ENCODE data around the gene CACNA1B.
"Not testable (repeated sequence)": the region's sequence is repeated elsewhere in the genome, so short reads cannot be mapped to it uniquely, and the experiment has no call there.

CACNA1B gene

DNA sequence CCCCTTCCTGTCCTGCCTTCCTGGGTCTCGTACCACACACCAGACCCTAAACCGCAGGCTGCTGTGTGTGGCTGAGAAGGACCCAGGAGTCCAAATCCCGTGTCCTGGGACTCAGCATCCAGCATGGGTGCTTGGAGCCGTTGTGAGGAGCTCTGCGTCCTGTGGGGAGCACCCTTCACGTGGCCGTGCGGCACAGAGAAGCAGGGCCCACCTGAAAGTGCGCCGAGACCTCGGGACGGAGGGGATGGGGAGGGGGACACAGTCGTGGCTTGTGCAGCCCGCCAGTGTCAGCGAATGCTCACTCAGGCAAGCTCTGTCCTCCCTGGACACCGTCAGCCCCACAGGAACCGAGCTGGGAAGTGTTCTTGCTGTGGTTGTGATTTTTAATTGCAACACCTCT lies 244.6 kb downstream of the CACNA1B start:
- H3K4me3 ChIP-seq (ENCODE audit: low read length), result no peak overlapping the region
- DNase-seq (ENCODE audit: low read depth, low spot score), result no peak
- peaks cover 10% of the 10 kb centered on the region for H3K9me3 ChIP-seq (ENCODE audit: control insufficient read depth, insufficient read depth, low read length)
- no peaks in the 10 kb centered on the region for H3K4me1 ChIP-seq (ENCODE audit: control insufficient read depth, insufficient read depth, low read length)
- no peak overlapping the region for H3K27ac ChIP-seq (ENCODE audit: low read length)
- no peaks in the 10 kb centered on the region for H3K27me3 ChIP-seq (ENCODE audit: control insufficient read depth, insufficient read depth, low read length)
- peaks cover 4% of the 10 kb centered on the region; the same call in 1 of the 2 replicates for H3K36me3 ChIP-seq (ENCODE audit: control insufficient read depth, insufficient read depth, low read length)
- WGBS (ENCODE audit: insufficient coverage, insufficient read length), result no CpG with 5 or more reads among the region's 17 CpGs

DNA sequence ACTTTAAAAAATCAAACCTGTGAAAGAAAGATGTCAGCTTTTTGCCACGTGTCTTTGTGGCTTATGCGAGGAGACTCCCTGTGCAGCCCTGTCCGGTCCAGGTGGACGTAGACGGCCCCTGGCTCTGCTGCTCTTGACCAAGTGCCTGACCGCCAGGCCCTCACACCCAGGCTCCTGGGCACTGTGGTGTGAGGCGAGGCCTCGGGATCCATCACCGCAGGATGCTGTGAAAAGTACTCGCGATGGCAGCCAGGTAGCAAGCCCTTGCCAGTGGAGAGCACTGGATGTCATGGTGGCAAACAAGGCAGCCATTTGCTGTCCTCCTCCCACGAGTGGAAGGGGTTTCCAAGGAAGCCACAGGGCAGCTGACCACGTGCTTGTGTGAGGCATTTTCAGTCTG lies 245.1 kb downstream of the CACNA1B start:
- WGBS (ENCODE audit: insufficient coverage, insufficient read length), result no CpG with 5 or more reads among the region's 13 CpGs
- peaks cover 4% of the 10 kb centered on the region; the same call in 1 of the 2 replicates for H3K36me3 ChIP-seq (ENCODE audit: control insufficient read depth, insufficient read depth, low read length)
- H3K4me1 ChIP-seq (ENCODE audit: control insufficient read depth, insufficient read depth, low read length), result no peaks in the 10 kb centered on the region
- no peak for DNase-seq (ENCODE audit: low read depth, low spot score)
- no peak overlapping the region for H3K4me3 ChIP-seq (ENCODE audit: low read length)
- H3K27ac ChIP-seq (ENCODE audit: low read length), result no peak overlapping the region
- H3K27me3 ChIP-seq (ENCODE audit: control insufficient read depth, insufficient read depth, low read length), result no peaks in the 10 kb centered on the region
- peaks cover 10% of the 10 kb centered on the region for H3K9me3 ChIP-seq (ENCODE audit: control insufficient read depth, insufficient read depth, low read length)

DNA sequence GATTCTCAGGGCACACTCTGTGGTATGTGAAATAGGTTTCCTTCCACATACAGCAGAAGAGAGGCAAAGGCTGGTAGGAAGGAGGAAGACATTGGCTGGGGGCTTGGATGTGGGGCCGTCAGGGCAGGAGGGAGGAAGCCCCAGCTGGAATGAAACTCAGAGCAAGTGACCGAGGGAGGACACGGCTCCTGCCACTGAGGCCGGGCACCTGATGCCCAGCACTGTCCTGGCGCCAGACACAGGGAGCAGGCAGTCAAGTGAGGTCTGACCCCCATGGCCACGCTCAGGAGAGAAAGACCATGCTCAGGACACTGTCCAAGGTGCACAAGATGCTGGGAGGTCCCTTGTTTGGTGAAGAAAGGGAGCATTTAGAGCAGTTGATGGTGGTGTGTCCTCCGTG lies 245.5 kb downstream of the CACNA1B start:
- H3K4me3 ChIP-seq (ENCODE audit: low read length), result no peak overlapping the region
- DNase-seq (ENCODE audit: low read depth, low spot score), result no peak
- H3K36me3 ChIP-seq (ENCODE audit: control insufficient read depth, insufficient read depth, low read length), result peaks cover 4% of the 10 kb centered on the region; the same call in 1 of the 2 replicates
- no peak overlapping the region for H3K27ac ChIP-seq (ENCODE audit: low read length)
- H3K9me3 ChIP-seq (ENCODE audit: control insufficient read depth, insufficient read depth, low read length), result peaks cover 10% of the 10 kb centered on the region
- H3K4me1 ChIP-seq (ENCODE audit: control insufficient read depth, insufficient read depth, low read length), result no peaks in the 10 kb centered on the region
- H3K27me3 ChIP-seq (ENCODE audit: control insufficient read depth, insufficient read depth, low read length), result no peaks in the 10 kb centered on the region
- no CpG with 5 or more reads among the region's 7 CpGs for WGBS (ENCODE audit: insufficient coverage, insufficient read length)

DNA sequence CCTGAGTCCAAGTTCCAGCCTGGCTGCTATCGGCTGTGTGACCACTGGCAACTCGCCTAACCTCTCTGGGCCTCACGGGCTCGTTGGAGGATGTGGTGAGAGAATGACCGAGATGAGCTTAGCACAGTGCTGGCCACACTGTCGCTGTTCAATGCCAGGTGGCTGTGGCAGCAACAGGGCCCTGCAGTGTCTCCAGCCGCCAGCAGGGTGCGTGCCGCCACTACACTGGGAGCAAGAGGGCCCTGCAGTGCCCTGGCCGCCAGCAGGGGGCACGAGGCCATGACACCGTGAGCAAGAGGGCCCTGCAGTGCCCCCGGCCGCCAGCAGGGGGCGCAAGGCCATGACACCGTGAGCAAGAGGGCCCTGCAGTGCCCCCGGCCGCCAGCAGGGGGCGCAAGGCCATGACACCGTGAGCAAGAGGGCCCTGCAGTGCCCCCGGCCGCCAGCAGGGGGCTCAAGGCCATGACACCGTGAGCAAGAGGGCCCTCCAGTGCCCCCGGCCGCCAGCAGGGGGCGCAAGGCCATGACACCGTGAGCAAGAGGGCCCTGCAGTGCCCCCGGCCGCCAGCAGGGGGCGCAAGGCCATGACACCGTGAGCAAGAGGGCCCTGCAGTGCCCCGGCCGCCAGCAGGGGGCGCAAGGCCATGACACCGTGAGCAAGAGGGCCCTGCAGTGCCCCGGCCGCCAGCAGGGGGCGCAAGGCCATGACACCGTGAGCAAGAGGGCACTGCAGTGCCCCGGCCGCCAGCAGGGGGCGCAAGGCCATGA lies 248.7 kb downstream of the CACNA1B start:
- H3K36me3 ChIP-seq (ENCODE audit: control insufficient read depth, insufficient read depth, low read length); DNase-seq (ENCODE audit: low read depth, low spot score); H3K27me3 ChIP-seq (ENCODE audit: control insufficient read depth, insufficient read depth, low read length); H3K4me3 ChIP-seq (ENCODE audit: low read length); H3K27ac ChIP-seq (ENCODE audit: low read length); H3K4me1 ChIP-seq (ENCODE audit: control insufficient read depth, insufficient read depth, low read length): not testable (repeated sequence)
- no CpG with 5 or more reads among the region's 42 CpGs for WGBS (ENCODE audit: insufficient coverage, insufficient read length)
- peaks cover 10% of the 10 kb centered on the region for H3K9me3 ChIP-seq (ENCODE audit: control insufficient read depth, insufficient read depth, low read length)

DNA sequence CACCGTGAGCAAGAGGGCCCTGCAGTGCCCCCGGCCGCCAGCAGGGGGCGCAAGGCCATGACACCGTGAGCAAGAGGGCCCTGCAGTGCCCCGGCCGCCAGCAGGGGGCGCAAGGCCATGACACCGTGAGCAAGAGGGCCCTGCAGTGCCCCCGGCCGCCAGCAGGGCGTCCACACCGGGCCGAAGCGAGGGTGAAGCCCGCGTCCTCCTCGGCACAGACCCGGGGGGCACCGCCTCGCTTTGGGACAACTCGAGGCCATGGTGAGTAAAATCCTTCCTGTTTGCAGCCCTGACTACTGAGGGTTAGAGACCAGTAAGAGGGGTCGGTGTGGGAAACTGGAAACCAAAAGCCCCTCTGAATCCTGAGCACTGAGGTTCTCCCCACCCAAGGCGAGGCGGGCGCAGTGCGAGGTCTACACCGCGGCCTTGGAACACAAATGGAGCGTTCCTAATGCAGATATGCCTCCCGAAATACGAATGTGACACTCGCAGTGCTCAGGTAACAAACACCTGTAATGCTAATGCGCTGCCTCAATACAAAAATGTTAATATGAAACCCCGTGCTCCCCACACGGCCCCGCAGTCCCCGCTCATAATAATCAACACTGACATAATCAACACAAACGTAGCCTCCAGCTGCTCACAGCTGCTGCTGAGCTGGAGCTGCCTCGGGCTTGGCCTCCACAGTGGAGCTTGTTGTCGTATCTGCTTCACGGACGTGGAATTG lies 249.4 kb downstream of the CACNA1B start:
- H3K27ac ChIP-seq (ENCODE audit: low read length); H3K4me1 ChIP-seq (ENCODE audit: control insufficient read depth, insufficient read depth, low read length); H3K4me3 ChIP-seq (ENCODE audit: low read length); DNase-seq (ENCODE audit: low read depth, low spot score); H3K27me3 ChIP-seq (ENCODE audit: control insufficient read depth, insufficient read depth, low read length); H3K36me3 ChIP-seq (ENCODE audit: control insufficient read depth, insufficient read depth, low read length); H3K9me3 ChIP-seq (ENCODE audit: control insufficient read depth, insufficient read depth, low read length): not testable (repeated sequence)
- no CpG with 5 or more reads among the region's 43 CpGs for WGBS (ENCODE audit: insufficient coverage, insufficient read length)

DNA sequence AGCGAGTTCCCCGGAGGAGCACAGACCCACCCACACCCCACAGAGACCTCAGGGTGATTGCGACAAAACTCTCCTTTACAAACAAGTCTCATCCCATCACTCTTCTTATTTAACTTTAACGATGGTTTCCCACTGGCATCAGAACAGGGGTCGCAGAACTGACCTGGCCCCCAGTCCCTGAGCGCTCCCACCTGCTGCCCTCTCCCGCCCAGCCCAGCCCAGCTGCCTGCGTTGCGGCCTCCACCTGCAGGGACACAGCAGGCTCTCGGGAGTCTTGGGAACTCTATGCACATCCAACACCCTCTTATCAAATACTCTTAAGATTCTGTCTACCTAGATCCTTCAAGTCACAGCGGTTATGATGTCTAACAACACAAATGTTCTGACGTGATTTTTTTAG lies 250.4 kb downstream of the CACNA1B start:
- WGBS (ENCODE audit: insufficient coverage, insufficient read length), result no CpG with 5 or more reads among the region's 12 CpGs
- H3K4me3 ChIP-seq (ENCODE audit: low read length); H3K27ac ChIP-seq (ENCODE audit: low read length); DNase-seq (ENCODE audit: low read depth, low spot score); H3K4me1 ChIP-seq (ENCODE audit: control insufficient read depth, insufficient read depth, low read length); H3K27me3 ChIP-seq (ENCODE audit: control insufficient read depth, insufficient read depth, low read length); H3K9me3 ChIP-seq (ENCODE audit: control insufficient read depth, insufficient read depth, low read length); H3K36me3 ChIP-seq (ENCODE audit: control insufficient read depth, insufficient read depth, low read length): not testable (repeated sequence)

DNA sequence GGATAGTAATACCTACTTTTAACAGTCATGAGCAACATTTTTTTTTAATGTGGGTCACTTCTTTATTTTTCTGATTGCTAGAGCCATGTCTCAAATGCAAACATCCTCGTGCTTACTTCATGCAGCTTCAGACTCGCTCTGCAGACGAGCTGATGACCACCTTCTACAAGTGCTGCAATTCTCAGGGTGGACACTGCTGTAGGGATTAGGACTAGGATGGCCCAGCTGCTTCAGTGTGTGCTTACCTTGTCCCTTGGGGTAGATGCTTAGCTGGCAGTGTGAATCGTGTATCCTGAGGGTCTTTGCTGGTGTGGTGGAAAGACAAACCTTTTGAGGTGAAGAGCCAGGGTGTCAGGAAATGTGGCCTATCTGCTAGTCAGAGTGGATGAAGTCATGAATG lies 251.7 kb downstream of the CACNA1B start:
- H3K4me1 ChIP-seq (ENCODE audit: control insufficient read depth, insufficient read depth, low read length); H3K27me3 ChIP-seq (ENCODE audit: control insufficient read depth, insufficient read depth, low read length); DNase-seq (ENCODE audit: low read depth, low spot score); H3K4me3 ChIP-seq (ENCODE audit: low read length); H3K27ac ChIP-seq (ENCODE audit: low read length); H3K36me3 ChIP-seq (ENCODE audit: control insufficient read depth, insufficient read depth, low read length); H3K9me3 ChIP-seq (ENCODE audit: control insufficient read depth, insufficient read depth, low read length): not testable (repeated sequence)
- no CpG with 5 or more reads among the region's 4 CpGs for WGBS (ENCODE audit: insufficient coverage, insufficient read length)

DNA sequence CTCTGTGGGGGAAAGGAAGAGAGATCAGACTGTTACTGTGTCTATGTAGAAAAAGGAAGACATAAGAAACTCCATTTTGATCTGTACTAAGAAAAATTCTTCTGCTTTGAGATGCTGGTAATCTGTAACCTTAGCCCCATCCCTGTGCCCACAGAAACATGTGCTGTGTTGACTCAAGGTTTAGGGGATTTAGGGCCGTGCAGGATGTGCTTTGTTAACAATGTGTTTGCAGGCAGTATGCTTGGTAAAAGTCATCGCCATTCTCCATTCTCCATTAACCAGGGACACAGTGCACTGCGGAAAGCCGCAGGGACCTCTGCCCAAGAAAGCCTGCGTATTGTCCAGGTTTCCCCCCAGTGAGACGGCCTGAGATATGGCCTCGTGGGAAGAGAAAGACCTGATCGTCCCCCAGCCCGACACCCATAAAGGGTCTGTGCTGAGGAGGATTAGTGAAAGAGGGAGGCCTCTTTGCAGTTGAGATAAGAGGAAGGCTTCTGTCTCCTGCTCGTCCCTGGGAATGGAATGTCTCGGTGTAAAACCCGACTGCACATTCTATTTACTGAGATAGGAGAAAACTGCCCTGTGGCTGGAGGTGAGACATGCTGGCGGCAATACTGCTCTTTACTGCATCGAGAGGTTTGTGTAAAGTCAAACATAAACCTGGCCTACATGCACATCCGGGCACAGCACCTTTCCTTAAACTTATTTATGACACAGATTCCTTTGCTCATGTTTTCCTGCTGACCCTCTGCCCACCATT lies 255.5 kb downstream of the CACNA1B start:
- H3K27ac ChIP-seq (ENCODE audit: low read length); H3K9me3 ChIP-seq (ENCODE audit: control insufficient read depth, insufficient read depth, low read length); H3K36me3 ChIP-seq (ENCODE audit: control insufficient read depth, insufficient read depth, low read length); H3K27me3 ChIP-seq (ENCODE audit: control insufficient read depth, insufficient read depth, low read length); DNase-seq (ENCODE audit: low read depth, low spot score); H3K4me1 ChIP-seq (ENCODE audit: control insufficient read depth, insufficient read depth, low read length); H3K4me3 ChIP-seq (ENCODE audit: low read length): not testable (repeated sequence)
- no CpG with 5 or more reads among the region's 15 CpGs for WGBS (ENCODE audit: insufficient coverage, insufficient read length)

DNA sequence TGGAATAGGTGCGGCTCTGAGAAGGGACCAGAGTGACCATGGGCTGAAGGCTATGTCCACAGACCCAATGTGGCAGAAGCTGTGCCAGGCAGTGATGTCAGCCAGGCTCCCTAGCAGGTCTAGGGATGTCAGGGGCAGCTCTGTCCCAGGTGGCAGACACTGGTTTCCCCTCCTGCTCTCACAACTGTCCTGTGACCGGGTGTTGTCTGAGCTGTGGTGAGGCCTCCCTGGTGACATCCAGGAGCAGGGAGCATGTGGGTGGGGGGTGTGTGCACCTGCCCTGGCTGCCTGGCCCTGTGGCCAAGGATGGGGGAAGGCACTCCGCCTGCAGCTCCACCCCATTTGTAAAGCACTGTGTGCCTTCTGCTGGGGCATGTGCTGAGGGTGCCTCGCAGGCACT lies 257.0 kb downstream of the CACNA1B start:
- not testable (repeated sequence) for H3K36me3 ChIP-seq (ENCODE audit: control insufficient read depth, insufficient read depth, low read length); H3K4me3 ChIP-seq (ENCODE audit: low read length); H3K27ac ChIP-seq (ENCODE audit: low read length); DNase-seq (ENCODE audit: low read depth, low spot score); H3K4me1 ChIP-seq (ENCODE audit: control insufficient read depth, insufficient read depth, low read length); H3K27me3 ChIP-seq (ENCODE audit: control insufficient read depth, insufficient read depth, low read length); H3K9me3 ChIP-seq (ENCODE audit: control insufficient read depth, insufficient read depth, low read length)
- no CpG with 5 or more reads among the region's 4 CpGs for WGBS (ENCODE audit: insufficient coverage, insufficient read length)

DNA sequence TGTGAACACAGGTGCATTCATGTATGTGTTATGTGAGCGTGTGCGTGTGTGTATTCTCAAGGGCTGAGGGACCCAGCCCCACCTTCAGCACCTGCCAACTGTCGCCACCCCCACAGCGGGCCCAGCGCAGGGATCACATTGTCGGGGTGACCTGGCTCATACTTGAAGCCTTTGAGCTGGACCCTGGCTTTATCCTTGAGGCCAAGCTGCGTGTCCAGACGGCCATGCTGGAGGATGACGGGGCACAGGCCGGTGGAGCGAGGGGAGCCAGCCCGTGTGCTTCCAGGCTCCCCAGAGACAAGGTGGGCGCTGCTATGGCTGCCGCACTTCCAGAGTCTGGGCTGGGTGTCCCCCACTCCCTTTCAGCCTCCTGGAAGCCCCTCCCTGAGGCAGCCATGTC lies 261.5 kb downstream of the CACNA1B start:
- not testable (repeated sequence) for H3K9me3 ChIP-seq (ENCODE audit: control insufficient read depth, insufficient read depth, low read length); H3K27ac ChIP-seq (ENCODE audit: low read length); H3K4me1 ChIP-seq (ENCODE audit: control insufficient read depth, insufficient read depth, low read length); H3K27me3 ChIP-seq (ENCODE audit: control insufficient read depth, insufficient read depth, low read length); H3K4me3 ChIP-seq (ENCODE audit: low read length); DNase-seq (ENCODE audit: low read depth, low spot score); H3K36me3 ChIP-seq (ENCODE audit: control insufficient read depth, insufficient read depth, low read length)
- WGBS (ENCODE audit: insufficient coverage, insufficient read length), result no CpG with 5 or more reads among the region's 14 CpGs

All from iPS DF 6.9 (cell line).